Astrocyte (in vitro differentiated cells and primary cell): ENCODE data around the gene ACSL4.

Experiments used
- CTCF ChIP-seq: IDR thresholded peaks from 2 replicates; pipeline ENCODE4 v1.5.1; 2011; ENCODE audit warnings: low read depth, mild to moderate bottlenecking, inconsistent platforms, low read length, moderate library complexity; ENCODE audit not compliant: insufficient read depth
- EZH2 ChIP-seq: IDR thresholded peaks from 2 replicates; pipeline ENCODE4 v1.6.1; 2012; ENCODE audit warnings: mild to moderate bottlenecking, low read length, inconsistent platforms; ENCODE audit not compliant: insufficient read depth

GRCh38 chrX:109681475-109682081, 51.5 kb downstream of the ACSL4 start:
- TF ChIP-seq CTCF (no peak), EZH2 (no peak)
